ENCODE data around the gene LLGL1. TPM values are rescaled to one million over a fixed set of nuclear protein-coding genes. Genes with fewer than 3 reads are reported as not detected.

Gene LLGL1
- total and polyA plus RNA-seq, 2 donors (not counting 3 experiments of a cell fraction or from before 2014, with no cell fraction given): 34.9 to 47.1 TPM

GRCh38 chr17:18240449-18240848, 15.0 kb downstream of the LLGL1 start:
- Histone ChIP-seq H3K36me3 (ENCODE audit: control insufficient read depth in 2 of 2, extremely low read depth in 1 of 2, insufficient read depth in 2 of 2, low read length in 2 of 2) (peaks cover 7 to 54% of the 10 kb centered on the region in 2 experiments), H3K9me3 (replicated peaks; ENCODE audit: control insufficient read depth, insufficient read depth, low read length) (no peaks in the 10 kb centered on the region), H4K20me1 (replicated peaks; ENCODE audit: control insufficient read depth, extremely low read depth, insufficient read depth, low read length) (no peaks in the 10 kb centered on the region), H3K27ac (ENCODE audit: insufficient read depth, low read depth, low read length) (no peak overlapping the region), H3K79me2 (ENCODE audit: control insufficient read depth, insufficient read depth, low read length) (no peaks in the 10 kb centered on the region), H3K4me3 (replicated peaks in 1 of 3; ENCODE audit: insufficient read depth in 1 of 3, low read depth in 1 of 3, low read length in 3 of 3) (no peak overlapping the region), H2AFZ (ENCODE audit: low read depth, low read length) (no peak overlapping the region), H3K4me2 (ENCODE audit: insufficient read depth, low read length) (no peak overlapping the region), H3K4me1 (ENCODE audit: control insufficient read depth, extremely low read depth, insufficient read depth, low read length) (peaks cover 9% of the 10 kb centered on the region), H3K9ac (replicated peaks; ENCODE audit: extremely low read depth, insufficient read depth, low read length) (no peak overlapping the region), H3K27me3 (ENCODE audit: control insufficient read depth in 2 of 2, insufficient read depth in 2 of 2, low read length in 2 of 2) (no peaks in the 10 kb centered on the region), H3K9me1 (replicated peaks; ENCODE audit: control insufficient read depth, extremely low read depth, insufficient read depth, low read length) (no peaks in the 10 kb centered on the region)
- ChIA-PET POLR2A (no interaction called here), CTCF (no interaction called here)
- DNase-seq (ENCODE audit: low read depth, low spot score): no peak
- dilution Hi-C loops (cut with MboI; ENCODE audit: extremely low pct_ligation_motif_present, low sequenced_read_pairs): no loop called here
- no TSS peak for BruUV-seq (replicated peaks)
- no peak for FAIRE-seq
- TF ChIP-seq FOS (IDR thresholded peaks at IDR 0.05; ENCODE audit: borderline replicate concordance, insufficient read depth, low read length): no peak
- TF ChIP-seq, protein P1, sequence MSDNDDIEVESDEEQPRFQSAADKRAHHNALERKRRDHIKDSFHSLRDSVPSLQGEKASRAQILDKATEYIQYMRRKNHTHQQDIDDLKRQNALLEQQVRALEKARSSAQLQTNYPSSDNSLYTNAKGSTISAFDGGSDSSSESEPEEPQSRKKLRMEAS (IDR thresholded peaks at IDR 0.05; ENCODE audit: insufficient read depth, insufficient read length): no peak
- no peak for TF ChIP-seq MYC (IDR thresholded peaks at IDR 0.05; ENCODE audit: low read depth, low read length)
- TF ChIP-seq JUN (IDR thresholded peaks at IDR 0.05; ENCODE audit: borderline replicate concordance, insufficient read depth, insufficient read length, low read depth): no peak
- no peak for TF ChIP-seq CTCF (IDR thresholded peaks at IDR 0.05; ENCODE audit: extremely low read depth in 1 of 2, insufficient read depth in 1 of 2, low read depth in 1 of 2, low read length in 2 of 2)
- no peak for TF ChIP-seq EZH2 (IDR thresholded peaks at IDR 0.05; ENCODE audit: borderline replicate concordance, low read depth, low read length, severe bottlenecking)
- TF ChIP-seq GATA2 (IDR thresholded peaks at IDR 0.05; ENCODE audit: insufficient read depth, insufficient read length, low read depth, low read length): no peak
- no peak for TF ChIP-seq POLR2AphosphoS5 (IDR thresholded peaks at IDR 0.05; ENCODE audit: insufficient read depth, low read depth, low read length)
- no peak for TF ChIP-seq POLR2A (IDR thresholded peaks at IDR 0.05; ENCODE audit: low read depth, low read length)
- intact Hi-C loops (cut with micrococcal nuclease): no loop called here
